Panc1 (cell line): ENCODE results near the gene HNRNPLL. TPM values are rescaled to one million over a fixed set of nuclear protein-coding genes. Genes with fewer than 3 reads are reported as not detected.

Experiments
- ATAC-seq: fragments of 200-7000 bp; cut with Tn5 transposase; 2 replicates; pipeline ENCODE4 v1.9.1; 2020; ENCODE audit warnings: mild to moderate bottlenecking, moderate library complexity
- BruUV-seq: library from RNA; stranded (reverse); fragments of 400-500 nt; replicated peaks from 2 replicates; lab custom pipeline; 2021; lab: Mats Ljungman, UMichigan
- CTCF ChIA-PET: fragments of 300-600 bp; sonication (Branson Sonifier 250); formaldehyde crosslinking; loops from one replicate; lab custom pipeline; 2022; ENCODE audit warnings: antibody characterized with exemption; lab: Charles Lee
- POLR2A ChIA-PET: fragments of 300-600 bp; sonication (Branson Sonifier 250); formaldehyde crosslinking; loops from one replicate; lab custom pipeline; 2022; ENCODE audit warnings: antibody characterized with exemption; lab: Charles Lee
- DNase-seq: peaks from one replicate; pipeline ENCODE4 v3.0.0-alpha.2; 2010; ENCODE audit warnings: low read depth, low spot score
- H3K27ac ChIP-seq: 2 replicates; pipeline ENCODE4 v1.5.1; 2011; ENCODE audit warnings: mild to moderate bottlenecking, low read length, inconsistent platforms
- H3K27me3 ChIP-seq: fragments of 200-500 bp; sonication (Bioruptor generic); 2 replicates; pipeline ENCODE4 v1.6.0; 2014; ENCODE audit warnings: low read length, inconsistent platforms; ENCODE audit not compliant: control insufficient read depth, insufficient read depth
- H3K36me3 ChIP-seq: fragments of 200-500 bp; sonication (Bioruptor generic); 2 replicates; pipeline ENCODE4 v1.5.1; 2014; ENCODE audit warnings: inconsistent platforms, mild to moderate bottlenecking, low read length, moderate library complexity; ENCODE audit not compliant: control insufficient read depth, insufficient read depth
- H3K4me1 ChIP-seq: 2 replicates; pipeline ENCODE4 v1.5.1; 2011; ENCODE audit warnings: inconsistent platforms, mild to moderate bottlenecking, low read length, moderate library complexity; ENCODE audit not compliant: control insufficient read depth, insufficient read depth
- H3K4me3 ChIP-seq, 2 experiments: 2 replicates each; pipeline ENCODE4 v1.5.1; 2011 to 2012; ENCODE audit warnings: low read depth in 2 of 2, low read length in 2 of 2, mild to moderate bottlenecking in 2 of 2, inconsistent platforms in 1 of 2, moderate library complexity in 1 of 2
- H3K9me3 ChIP-seq: fragments of 200-500 bp; sonication (Bioruptor generic); 2 replicates; pipeline ENCODE4 v1.5.1; 2014; ENCODE audit warnings: low read depth, mild to moderate bottlenecking, inconsistent platforms, low read length, moderate library complexity; ENCODE audit not compliant: control insufficient read depth, insufficient read depth
- POLR2AphosphoS5 ChIP-seq: IDR thresholded peaks from 2 replicates; pipeline ENCODE4 v1.6.1; 2012; ENCODE audit warnings: mild to moderate bottlenecking, low read depth, low read length, moderate library complexity
- REST ChIP-seq, 2 experiments: IDR thresholded peaks; 2 replicates each; pipeline ENCODE4 v1.6.1; 2011 to 2012; ENCODE audit warnings: low read depth in 2 of 2, control low read depth in 1 of 2, low read length in 1 of 2, mild to moderate bottlenecking in 1 of 2, moderate library complexity in 1 of 2; ENCODE audit not compliant: insufficient read depth in 1 of 2
- SIN3A ChIP-seq: IDR thresholded peaks from 2 replicates; pipeline ENCODE4 v1.6.1; 2012; ENCODE audit warnings: low read depth, mild to moderate bottlenecking, low read length, moderate library complexity, borderline replicate concordance; ENCODE audit not compliant: insufficient read depth
- TCF7L2 ChIP-seq: IDR thresholded peaks from 2 replicates; pipeline ENCODE4 v1.6.1; 2011; ENCODE audit warnings: mild to moderate bottlenecking, low read depth, low read length, inconsistent platforms
- in situ Hi-C: cut with HindIII; loops from 2 replicates; pipeline ENCODE4 v1.10.0; 2016; ENCODE audit warnings: low sequenced_read_pairs, low pct_unique_long_range_greater_than_20kb
- intact Hi-C: fragments of 100-400 bp; cut with micrococcal nuclease; formaldehyde crosslinking; loops from one replicate; pipeline ENCODE4 v1.10.0; 2022; ENCODE audit not compliant: unreplicated experiment
- total RNA-seq: library from RNA; stranded (reverse); gene quantifications from one replicate; pipeline ENCODE4 v1.2.1, GENCODE V29; 2021; ENCODE audit not compliant: unreplicated experiment
- TF ChIP-seq, protein P1 (sequence below): fragments of 450-650 bp; IDR thresholded peaks from 2 replicates; pipeline ENCODE4 v1.5.1; 2017; ENCODE audit warnings: mild to moderate bottlenecking

The HNRNPLL gene
- total RNA-seq, 1 experiment from 2014 or later = 69.8 TPM

GRCh38 chr2:38547791-38548190 lies 54.9 kb downstream of the HNRNPLL start:
- no peak overlapping the region for H3K27ac ChIP-seq
- ATAC-seq = no peak
- peaks cover 2% of the 10 kb centered on the region; the same call in 1 of the 2 replicates for H3K4me1 ChIP-seq
- ChIA-PET POLR2A (no interaction called here), CTCF (interaction anchor here (0.6 kb wide), 4 partner anchors 16 to 145 kb away, joined by 4 to 6 read pairs (median 5); no protein-coding TSS in a partner anchor)
- H3K27me3 ChIP-seq = no peaks in the 10 kb centered on the region
- no peaks in the 10 kb centered on the region for H3K36me3 ChIP-seq
- TF ChIP-seq, protein P1, sequence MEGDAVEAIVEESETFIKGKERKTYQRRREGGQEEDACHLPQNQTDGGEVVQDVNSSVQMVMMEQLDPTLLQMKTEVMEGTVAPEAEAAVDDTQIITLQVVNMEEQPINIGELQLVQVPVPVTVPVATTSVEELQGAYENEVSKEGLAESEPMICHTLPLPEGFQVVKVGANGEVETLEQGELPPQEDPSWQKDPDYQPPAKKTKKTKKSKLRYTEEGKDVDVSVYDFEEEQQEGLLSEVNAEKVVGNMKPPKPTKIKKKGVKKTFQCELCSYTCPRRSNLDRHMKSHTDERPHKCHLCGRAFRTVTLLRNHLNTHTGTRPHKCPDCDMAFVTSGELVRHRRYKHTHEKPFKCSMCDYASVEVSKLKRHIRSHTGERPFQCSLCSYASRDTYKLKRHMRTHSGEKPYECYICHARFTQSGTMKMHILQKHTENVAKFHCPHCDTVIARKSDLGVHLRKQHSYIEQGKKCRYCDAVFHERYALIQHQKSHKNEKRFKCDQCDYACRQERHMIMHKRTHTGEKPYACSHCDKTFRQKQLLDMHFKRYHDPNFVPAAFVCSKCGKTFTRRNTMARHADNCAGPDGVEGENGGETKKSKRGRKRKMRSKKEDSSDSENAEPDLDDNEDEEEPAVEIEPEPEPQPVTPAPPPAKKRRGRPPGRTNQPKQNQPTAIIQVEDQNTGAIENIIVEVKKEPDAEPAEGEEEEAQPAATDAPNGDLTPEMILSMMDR = no peak
- TF ChIP-seq TCF7L2 = no peak
- no peak for TF ChIP-seq POLR2AphosphoS5
- TF ChIP-seq REST (IDR thresholded peaks at IDR 0.05; ENCODE audit: insufficient read depth in 1 of 2, low read depth in 2 of 2, low read length in 1 of 2) = no peak
- TF ChIP-seq SIN3A = no peak
- H3K9me3 ChIP-seq = no peaks in the 10 kb centered on the region
- intact Hi-C loops (no loop called here), in situ Hi-C loops (no loop called here)
- DNase-seq = no peak
- no peak overlapping the region for H3K4me3 ChIP-seq
- TSS peak; percentile 21 for BruUV-seq

DNA sequence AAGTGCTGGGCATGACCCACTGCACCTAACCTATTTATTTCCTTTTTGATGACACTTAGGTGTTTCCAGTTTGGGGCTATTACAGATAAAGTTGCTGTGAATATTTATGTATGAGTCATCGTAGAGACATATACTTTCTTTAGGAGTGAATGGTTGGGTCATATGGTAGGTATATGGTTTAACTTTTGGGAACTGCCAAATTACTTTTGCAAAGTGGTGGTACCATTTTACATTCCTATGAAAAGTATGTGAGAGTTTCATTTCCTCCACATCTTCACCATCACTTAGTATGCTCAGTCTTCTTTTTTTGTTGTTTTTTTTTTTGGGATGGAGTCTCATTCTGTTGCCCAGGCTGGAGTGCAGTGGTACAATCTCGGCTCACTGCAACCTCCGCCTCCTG lies 56.1 kb downstream of the HNRNPLL start:
- Histone ChIP-seq H3K4me1 (peaks cover 7% of the 10 kb centered on the region), H3K9me3 (no peaks in the 10 kb centered on the region), H3K4me3 (no peak overlapping the region), H3K27ac (no peak overlapping the region), H3K27me3 (no peaks in the 10 kb centered on the region), H3K36me3 (no peaks in the 10 kb centered on the region)
- no TSS peak for BruUV-seq
- ChIA-PET CTCF (interaction anchor here (0.6 kb wide), 1 partner anchor 10 kb away, joined by 3 read pairs; no protein-coding TSS in a partner anchor), POLR2A (no interaction called here)
- ATAC-seq = no peak
- intact Hi-C loops (no loop called here), in situ Hi-C loops (no loop called here)
- TF ChIP-seq POLR2AphosphoS5 = no peak
- TF ChIP-seq REST (IDR thresholded peaks at IDR 0.05; ENCODE audit: insufficient read depth in 1 of 2, low read depth in 2 of 2, low read length in 1 of 2) = no peak
- TF ChIP-seq, protein P1 = no peak
- TF ChIP-seq TCF7L2 = no peak
- no peak for TF ChIP-seq SIN3A
- no peak for DNase-seq
